GM12872 (cell line): ENCODE results near the gene TMBIM6.

ENCODE experiments used
- TF ChIP-seq, protein P1 (sequence below): IDR thresholded peaks from 3 replicates; pipeline ENCODE4 v1.5.1; 2011; ENCODE audit warnings: low read depth, mild to moderate bottlenecking, low read length, moderate library complexity; ENCODE audit not compliant: insufficient read depth

The TMBIM6 gene

DNA sequence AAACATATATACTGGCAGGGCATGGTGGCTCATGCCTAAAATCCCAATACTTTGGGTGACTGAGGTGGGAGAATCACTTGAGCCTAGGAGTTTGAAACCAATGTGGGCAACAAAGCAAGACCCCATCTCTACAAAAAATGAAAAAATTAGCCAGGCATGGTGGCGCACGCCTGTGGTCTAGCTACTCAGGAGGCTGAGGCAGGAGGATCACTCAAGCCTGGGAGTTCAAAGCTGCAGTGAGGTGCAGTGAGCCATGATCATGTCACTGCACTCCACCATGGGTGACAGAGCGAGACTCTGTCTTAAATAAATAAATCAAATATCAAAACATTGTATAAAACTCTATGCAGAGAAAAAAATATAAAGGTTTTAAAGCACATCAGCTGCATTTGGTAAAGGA, 39.3 kb upstream of the TMBIM6 start:
- TF ChIP-seq, protein P1, sequence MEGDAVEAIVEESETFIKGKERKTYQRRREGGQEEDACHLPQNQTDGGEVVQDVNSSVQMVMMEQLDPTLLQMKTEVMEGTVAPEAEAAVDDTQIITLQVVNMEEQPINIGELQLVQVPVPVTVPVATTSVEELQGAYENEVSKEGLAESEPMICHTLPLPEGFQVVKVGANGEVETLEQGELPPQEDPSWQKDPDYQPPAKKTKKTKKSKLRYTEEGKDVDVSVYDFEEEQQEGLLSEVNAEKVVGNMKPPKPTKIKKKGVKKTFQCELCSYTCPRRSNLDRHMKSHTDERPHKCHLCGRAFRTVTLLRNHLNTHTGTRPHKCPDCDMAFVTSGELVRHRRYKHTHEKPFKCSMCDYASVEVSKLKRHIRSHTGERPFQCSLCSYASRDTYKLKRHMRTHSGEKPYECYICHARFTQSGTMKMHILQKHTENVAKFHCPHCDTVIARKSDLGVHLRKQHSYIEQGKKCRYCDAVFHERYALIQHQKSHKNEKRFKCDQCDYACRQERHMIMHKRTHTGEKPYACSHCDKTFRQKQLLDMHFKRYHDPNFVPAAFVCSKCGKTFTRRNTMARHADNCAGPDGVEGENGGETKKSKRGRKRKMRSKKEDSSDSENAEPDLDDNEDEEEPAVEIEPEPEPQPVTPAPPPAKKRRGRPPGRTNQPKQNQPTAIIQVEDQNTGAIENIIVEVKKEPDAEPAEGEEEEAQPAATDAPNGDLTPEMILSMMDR, result no peak

- TF ChIP-seq, protein P1, result no peak
These were observed 38.6 kb upstream of the TMBIM6 start for GRCh38 chr12:49702676-49703215.

- TF ChIP-seq, protein P1, result no peak
These were observed 37.7 kb upstream of the TMBIM6 start for GRCh38 chr12:49703647-49704137.

GRCh38 chr12:49705479-49706134, 35.8 kb upstream of the TMBIM6 start:
- TF ChIP-seq, protein P1, result no peak

- TF ChIP-seq, protein P1, result no peak
These were observed 34.8 kb upstream of the TMBIM6 start for GRCh38 chr12:49706351-49707127.

DNA sequence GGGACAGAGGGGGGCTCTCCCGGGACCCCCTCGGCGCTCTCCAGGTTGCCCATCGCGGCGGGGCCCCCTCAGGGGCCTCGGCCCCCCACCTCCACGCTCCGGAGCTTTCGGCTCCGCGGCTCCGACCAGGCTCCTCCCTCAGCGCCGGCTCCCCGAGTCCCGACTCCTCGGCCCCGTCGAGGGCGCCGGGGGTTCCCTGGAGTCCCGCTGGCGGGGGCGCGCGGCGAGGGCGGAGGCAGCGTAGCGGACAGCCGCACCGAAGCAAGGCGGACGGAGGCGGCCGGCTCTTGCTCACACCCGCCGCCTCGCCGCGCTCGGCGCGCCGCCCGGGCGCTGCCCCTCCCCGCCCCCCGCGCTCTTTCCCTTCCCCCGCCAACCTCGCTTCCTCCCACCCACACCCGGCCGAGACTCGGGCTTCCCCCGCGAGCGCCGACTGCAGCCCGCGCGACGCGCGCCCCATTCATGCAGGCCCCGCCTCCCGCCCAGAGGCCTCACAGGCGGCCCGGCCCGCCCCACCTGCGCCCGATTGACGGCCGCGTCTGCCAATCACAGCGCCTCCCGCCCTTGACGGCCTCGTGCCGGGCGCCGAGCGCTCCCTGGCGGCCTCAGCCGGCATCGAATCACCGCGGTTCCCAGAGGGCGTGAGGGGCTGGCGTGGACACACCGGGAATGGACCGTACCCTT, 34.1 kb upstream of the TMBIM6 start, which contains the start of gene FMNL3:
Gene FMNL3, minus strand, starts transcription at position 278 of the 684 bp plus-strand sequence. Its CDS starts 225 bp downstream, at position 53.
- TF ChIP-seq, protein P1, result peak; percentile 82

GRCh38 chr12:49707812-49708147, 33.6 kb upstream of the TMBIM6 start:
- TF ChIP-seq, protein P1, result no peak
